ENCODE data around the gene SLC2A4. TPM values are rescaled to one million over a fixed set of nuclear protein-coding genes. Genes with fewer than 3 reads are reported as not detected.
"Not testable (repeated sequence)": the region's sequence is repeated elsewhere in the genome, so short reads cannot be mapped to it uniquely, and the experiment has no call there.

SLC2A4 gene
- 0.26 TPM for polyA plus RNA-seq (2013, experiment 1 of 2; ENCODE audit: insufficient read length)
- 0.71 TPM for polyA plus RNA-seq (2013, experiment 2 of 2; ENCODE audit: insufficient read length)

DNA sequence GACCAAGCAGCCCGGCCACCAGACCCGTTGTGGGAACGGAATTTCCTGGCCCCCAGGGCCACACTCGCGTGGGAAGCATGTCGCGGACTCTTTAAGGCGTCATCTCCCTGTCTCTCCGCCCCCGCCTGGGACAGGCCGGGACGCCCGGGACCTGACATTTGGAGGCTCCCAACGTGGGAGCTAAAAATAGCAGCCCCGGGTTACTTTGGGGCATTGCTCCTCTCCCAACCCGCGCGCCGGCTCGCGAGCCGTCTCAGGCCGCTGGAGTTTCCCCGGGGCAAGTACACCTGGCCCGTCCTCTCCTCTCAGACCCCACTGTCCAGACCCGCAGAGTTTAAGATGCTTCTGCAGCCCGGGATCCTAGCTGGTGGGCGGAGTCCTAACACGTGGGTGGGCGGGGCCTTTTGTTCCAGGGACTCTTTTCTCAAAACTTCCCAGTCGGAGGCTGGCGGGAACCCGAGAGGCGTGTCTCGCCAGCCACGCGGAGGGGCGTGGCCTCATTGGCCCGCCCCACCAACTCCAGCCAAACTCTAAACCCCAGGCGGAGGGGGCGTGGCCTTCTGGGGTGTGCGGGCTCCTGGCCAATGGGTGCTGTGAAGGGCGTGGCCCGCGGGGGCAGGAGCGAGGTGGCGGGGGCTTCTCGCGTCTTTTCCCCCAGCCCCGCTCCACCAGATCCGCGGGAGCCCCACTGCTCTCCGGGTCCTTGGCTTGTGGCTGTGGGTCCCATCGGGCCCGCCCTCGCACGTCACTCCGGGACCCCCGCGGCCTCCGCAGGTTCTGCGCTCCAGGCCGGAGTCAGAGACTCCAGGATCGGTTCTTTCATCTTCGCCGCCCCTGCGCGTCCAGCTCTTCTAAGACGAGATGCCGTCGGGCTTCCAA is at the start of gene SLC2A4:
Gene SLC2A4 (plus strand): TSS at position 645 of the 879 bp plus-strand sequence. CDS start 217 bp downstream, at position 862.
- peak; percentile 94 for DNase-seq

- DNase-seq, result no peak
These were observed 49.4 kb upstream of the SLC2A4 start for GRCh38 chr17:7232114-7232513.

DNA sequence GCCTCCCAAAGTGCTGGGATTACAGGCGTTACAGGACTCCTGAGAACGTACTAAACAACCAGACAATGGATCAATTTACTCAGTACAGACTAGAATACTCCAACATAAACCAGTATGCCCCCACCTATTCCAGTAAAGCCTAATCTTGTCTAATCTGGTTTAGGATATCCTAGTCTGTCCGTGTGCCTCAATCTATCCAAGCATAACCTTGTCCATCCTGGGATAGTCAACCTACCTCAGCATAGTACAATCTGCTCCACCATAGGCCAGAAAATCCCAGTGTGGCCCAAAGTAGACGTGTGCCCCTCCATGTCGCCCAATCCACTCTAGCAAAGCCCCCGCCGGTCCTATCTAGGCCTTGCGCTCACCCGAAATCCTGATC is 47.8 kb upstream of the SLC2A4 start:
- no peak for DNase-seq

DNA sequence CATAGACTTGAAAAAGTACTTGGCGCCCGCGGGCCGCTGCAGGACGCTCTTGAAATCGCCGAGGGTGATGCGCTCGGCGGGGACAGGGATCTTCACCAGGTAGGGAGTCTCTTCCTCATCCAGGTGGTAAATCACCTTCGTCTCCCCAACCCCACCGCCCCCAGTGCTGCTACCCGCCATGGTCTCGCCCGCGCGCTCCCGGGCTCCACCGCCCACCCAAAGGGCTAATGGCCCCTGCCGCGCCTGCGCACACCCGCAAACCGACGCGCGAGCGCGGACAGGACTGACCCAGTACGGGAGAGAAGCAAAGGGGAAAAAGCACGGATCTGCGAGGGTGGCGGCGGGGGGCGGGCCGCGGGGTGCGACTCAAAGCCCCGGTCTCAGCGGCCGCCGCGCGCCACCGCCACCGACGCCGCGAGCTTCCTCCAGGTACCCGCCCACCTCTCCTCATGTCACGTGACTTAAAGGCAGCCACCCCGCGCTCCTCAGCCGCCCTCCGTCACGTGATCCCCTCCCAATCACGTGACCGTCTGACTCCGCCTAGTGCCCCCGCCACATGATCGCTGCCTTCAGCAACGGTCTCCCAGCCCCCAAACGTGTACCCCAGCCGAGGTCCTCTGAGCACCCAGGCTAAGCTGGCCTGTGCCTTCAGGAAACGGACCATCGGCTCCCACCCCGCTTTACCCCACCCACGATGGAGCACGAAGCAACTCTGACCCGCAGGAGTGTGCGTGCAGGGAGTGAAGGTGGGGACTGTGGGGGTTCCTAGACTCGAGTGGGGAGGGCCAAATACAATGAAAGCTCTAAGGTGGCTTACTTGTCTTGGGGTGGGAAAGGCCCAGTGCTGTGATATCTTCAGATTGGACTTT is 47.2 kb upstream of the SLC2A4 start, which contains the start of gene DVL2:
Gene DVL2 (minus strand): TSS at position 435 of the 869 bp plus-strand sequence. CDS start 255 bp downstream, at position 180.
- DNase-seq, result peak; percentile 96

DNA sequence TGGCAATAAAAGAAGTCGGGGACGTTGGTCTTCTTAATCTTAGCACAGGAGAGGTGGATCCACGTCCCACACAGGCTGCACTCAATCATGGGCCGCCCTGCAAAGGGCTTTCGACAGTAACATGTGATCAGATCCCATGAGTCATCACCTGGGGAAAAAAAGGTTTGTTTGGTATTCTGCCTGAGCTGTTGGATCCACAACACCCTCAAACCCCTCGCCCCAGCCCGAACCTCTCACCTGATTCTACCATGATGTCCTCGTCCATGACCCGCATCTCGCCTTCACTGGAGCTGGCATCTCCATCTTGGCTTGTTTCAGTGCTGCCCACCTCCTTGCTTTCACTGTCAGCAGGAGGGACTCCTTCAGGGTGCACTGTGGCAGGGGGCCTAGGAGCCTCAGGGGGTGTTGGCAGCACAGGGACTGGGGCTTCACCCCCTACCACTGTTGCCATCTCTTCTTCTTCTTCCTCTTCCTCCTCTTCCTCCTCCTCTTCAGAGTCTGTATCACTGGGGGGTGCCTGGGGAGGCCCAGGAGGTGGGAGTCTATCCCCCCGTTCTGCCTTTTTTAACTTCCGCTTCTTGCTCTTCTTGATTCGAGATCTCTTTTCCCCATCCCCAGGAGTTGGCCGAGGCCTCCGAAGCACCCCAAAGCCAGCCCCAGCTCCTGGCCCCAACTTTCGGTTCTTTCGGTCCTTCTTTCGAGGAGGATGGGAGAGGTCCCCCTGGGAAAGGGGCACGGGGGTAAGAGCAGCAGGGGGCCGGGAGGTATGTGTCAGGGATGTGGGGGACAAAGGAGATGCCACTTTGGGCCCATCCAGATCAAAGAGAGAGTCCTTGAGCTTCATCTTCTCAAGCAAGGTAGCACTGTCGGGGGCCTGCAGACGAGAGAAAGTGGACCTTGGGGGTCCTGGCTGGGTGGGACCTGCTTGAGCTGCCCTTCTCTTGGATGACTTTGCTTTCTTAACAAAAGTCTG is 45.5 kb upstream of the SLC2A4 start:
- no peak for DNase-seq

DNA sequence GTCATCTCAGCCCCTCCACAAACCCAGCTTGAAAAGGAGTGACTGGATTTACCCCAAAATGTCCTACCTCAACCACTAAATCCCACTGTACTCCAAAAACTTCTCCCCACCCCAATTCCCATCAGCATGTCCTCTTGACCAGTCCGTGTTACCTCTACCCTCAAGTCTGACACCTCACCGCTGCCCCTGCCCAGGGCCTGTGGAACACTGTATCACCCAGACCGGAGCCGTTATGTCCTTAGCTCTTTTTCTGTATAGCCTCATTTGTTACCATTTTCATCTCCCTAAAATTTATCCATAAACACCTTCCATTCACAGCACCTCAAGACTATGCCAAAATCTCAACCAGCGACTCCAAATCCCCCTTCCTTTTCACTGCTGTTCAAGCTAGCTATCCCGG is 44.7 kb upstream of the SLC2A4 start:
- DNase-seq, result no peak

DNA sequence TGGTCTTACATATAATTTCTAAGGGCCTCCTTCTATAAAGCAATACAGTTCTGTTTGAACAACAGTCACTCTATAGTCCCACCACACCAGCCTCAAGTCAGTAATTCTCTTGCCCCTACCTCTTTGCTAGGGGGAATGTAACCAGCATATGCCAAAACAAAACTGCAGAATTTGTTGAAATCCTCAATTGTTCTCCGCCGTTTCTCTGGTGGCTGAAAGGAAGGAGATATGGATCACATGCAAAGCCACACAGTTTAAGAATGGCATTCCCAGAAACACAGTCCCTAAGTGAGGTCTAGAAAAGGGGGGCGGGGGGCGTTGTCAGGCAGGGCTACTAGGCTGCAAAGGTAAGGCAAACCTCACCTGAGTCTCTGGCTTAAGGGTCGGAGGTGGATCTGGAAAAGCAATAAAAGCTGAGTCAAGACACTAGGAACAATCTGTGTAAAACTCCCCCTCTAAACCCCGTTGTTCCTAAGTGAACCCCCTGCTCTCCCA is 44.2 kb upstream of the SLC2A4 start:
- DNase-seq, result no peak

DNA sequence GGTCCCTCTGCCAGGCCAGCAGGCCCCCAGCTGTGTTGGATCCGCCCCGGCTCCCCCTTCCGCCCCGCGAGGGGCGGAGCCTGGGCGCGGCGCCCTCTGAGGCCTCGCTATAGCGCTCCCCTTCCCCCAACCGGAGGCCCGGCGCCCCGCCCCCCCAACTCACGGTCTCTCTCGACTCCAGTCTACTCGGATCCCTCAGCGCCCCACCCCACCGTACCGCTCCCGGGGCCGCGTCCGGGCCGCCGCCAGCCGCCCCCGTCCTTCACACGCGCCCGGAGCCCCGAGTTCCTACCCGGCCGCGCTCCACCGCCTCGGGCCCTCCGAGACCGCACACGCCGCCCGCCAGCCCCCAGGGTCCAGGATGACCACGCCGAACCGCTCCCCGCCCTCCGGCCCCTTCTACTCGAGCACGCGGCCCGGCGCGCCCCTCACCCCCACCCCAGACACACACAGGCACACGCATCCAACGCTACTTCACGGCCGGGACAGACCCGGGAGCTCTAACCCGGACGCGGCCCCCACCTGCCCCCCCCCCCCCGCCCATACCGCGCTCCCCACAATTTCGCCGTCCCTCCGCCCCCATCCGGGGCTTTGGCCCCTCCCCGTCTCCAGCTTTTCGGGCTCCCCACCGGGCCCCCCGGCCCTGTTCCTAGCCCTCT is 43.6 kb upstream of the SLC2A4 start:
- DNase-seq, result peak; percentile 82

DNA sequence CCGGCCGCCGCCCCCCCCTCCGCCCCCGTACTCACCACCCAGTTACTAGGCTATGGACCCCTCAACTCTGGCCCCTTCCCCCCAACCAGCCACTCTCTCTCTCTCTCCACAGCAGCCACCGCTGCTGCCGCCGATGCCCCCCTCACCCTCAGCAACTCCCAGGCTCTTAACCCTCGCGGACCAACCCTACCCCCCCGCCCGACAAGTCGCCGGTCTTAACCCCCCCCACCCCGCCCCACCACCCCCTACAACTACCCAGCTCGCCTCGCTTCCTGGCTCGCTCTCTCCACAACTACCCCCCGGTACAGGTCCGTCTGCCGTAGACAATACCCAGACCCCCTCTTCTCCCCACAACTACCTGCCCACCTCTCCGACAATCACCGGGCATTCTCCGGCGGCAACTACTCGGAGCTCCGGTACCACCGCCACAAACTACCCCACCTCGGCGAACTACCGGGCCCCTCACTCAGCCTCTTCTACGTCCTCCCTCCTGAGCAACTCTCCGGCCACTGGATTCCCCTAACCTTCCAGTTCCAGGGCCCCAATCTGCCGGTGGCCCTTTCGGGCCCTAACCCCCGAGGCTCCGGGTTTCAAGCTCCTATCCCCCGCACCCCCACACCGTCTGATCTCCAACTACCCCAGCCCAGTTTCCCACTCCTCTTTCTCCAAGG is 43.0 kb upstream of the SLC2A4 start:
- peak; percentile 42 for DNase-seq

- peak; percentile 100 for DNase-seq
These were observed 42.2 kb upstream of the SLC2A4 start, which contains the start of gene PHF23 for GRCh38 chr17:7239091-7240027. TSS of gene PHF23 (minus strand) at chr17:7239457. CDS start at chr17:7239279, 178 bp downstream.

GRCh38 chr17:7240375-7240774 is 41.1 kb upstream of the SLC2A4 start:
- DNase-seq, result no peak

DNA sequence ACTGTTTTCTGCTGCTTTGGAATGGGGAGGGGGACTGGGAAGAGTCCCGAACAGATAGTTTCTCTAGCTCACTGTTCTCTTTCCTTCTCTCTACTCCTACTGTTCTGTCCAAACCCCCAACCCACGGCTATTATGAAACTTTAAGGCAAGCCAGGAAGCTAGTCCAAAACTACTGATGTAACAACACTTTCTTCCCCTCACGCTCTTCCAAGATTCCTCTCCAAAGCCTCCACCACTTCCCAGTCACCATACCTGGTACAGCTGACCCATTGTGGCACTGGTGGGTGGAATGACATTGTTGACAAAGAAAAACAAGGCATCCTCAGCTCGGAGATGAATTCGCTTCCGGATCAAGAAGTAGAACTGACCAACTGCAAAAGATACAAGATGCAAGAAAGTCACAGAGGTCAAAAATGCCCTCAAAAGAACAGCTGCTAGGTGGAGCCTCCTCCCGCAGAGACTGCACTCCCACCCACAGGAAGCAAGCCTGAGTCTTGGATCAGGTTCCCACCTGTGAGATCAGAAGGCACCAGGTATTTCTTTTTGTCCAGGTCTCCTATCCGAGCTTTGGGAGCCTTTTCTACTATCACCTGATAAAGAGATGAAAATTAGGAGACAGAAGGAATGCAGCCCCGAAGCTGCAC is 40.3 kb upstream of the SLC2A4 start:
- DNase-seq, result no peak

DNA sequence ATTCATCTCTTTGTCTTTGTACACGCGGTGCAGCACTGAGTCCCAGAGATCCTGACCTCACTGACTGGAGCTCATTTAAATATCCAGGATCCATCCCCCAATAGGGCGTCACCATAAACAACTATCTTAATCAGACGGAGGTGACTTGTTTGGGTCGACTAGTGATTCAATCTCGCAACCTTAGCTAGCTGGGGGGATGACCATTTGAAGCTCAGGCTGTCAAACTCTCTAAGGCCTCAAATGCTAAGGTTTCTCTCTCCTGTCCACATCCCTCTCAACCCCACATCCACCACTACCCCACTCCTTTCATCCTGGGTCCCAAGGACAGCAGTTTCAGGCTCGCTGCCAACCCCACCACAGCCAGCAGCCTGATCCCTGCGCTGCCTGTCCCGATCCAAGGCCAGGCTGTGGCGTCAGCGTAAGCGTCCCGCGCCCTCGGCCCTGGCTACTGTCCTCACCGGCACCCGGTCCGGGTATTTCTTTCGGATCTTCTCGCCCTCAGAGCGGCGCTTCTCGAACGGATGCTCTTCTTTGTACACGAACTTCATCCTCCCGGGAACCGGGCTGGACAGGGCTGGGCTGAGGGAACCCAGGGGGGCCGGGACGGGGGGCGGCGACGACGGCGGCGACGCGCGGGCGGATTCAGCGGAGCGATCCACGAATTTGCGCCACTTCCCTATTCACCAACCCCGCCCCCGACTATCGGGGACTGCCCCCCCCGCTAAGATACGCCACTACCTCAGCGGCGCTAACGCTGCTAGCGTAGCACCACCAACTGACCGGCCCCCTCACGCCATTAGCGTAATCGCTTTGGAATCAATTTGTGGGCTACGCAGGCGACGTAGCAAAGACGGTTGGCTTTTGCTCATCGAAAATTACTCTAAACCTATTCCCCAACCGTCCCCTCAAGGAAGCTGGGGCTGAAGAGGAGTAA is 39.5 kb upstream of the SLC2A4 start, which contains the start of gene GABARAP:
Gene GABARAP (minus strand): TSS at position 667 of the 934 bp plus-strand sequence. CDS start 119 bp downstream, at position 548.
- DNase-seq, result peak; percentile 94

DNA sequence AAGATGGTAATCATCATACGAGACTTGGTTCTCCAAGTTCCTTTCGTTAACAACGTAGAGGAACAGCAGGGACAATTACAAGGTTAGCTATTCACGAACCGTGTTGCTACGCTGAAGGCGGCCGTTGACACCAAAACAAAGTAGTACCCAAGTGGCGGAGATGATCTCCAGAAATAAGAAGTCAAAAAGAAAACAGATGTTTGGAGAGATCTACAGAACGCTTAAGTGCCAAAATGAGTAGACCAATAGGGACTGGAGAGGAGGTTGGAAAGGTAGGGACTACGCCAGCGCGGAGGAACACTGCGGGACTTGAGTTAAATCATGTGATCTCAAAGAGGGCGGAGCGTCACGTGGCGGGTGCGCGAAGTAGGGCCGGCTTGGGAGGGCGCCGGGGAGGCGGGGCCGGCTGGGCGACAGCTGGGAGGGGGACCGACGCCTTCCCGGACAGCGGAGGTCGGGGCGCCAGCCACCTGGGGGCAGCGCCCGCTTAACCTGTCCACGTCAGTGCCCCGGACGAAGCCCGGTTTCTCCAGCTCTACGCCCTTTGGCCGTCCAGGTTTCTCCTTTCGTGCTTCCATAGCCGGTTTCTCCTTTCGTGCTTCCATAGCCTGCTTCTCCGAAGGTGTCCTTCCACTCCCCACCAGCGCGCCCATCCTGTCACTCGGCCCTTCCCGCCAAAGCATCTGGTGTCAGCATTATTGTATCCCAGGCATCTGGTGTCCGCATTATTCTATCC is 38.6 kb upstream of the SLC2A4 start:
- DNase-seq, result peak; percentile 97

DNA sequence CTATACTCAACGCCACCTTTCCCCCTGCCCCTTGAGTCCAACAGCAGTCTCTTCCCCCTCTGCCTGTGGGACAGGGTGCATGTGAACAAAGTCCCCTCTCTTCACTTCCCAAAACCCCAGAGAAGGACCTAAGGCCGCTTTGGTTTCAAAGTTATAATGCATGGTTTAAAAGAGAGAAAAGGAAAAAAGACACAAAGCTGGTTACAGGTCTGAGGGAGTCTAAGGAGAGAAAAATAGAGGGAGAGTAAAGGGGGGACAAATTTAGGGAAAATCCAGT is 38.1 kb upstream of the SLC2A4 start:
- no peak for DNase-seq

- DNase-seq, result not testable (repeated sequence)
These were observed 37.7 kb upstream of the SLC2A4 start for GRCh38 chr17:7243838-7244237.

GRCh38 chr17:7246779-7247178 is 34.7 kb upstream of the SLC2A4 start:
- no peak for DNase-seq

Measured in fibroblast of skin of scalp (primary cell).